Endodermal cell (in vitro differentiated cells): ENCODE measurements around the gene MERTK. TPM values are rescaled to one million over a fixed set of nuclear protein-coding genes. Genes with fewer than 3 reads are reported as not detected.

Source experiments
- DNase-seq: peaks from one replicate; pipeline ENCODE4 v3.0.0-alpha.2; 2017
- H3K27ac ChIP-seq: 2 replicates; pipeline ENCODE4 v1.5.1; 2013; ENCODE audit warnings: mild to moderate bottlenecking, low read depth, low read length, moderate library complexity
- H3K27me3 ChIP-seq: 2 replicates; pipeline ENCODE4 v1.6.1; 2013; ENCODE audit warnings: mild to moderate bottlenecking, low read length, moderate library complexity; ENCODE audit not compliant: insufficient read depth, control insufficient read depth, poor library complexity, severe bottlenecking
- H3K36me3 ChIP-seq: 2 replicates; pipeline ENCODE4 v1.7.0; 2013; ENCODE audit warnings: mild to moderate bottlenecking, low read length, moderate library complexity; ENCODE audit not compliant: control insufficient read depth, insufficient read depth
- H3K4me1 ChIP-seq: one replicate; pipeline ENCODE4 v1.7.0; 2013; ENCODE audit warnings: low read length; ENCODE audit not compliant: control insufficient read depth, insufficient read depth
- H3K4me3 ChIP-seq: 2 replicates; pipeline ENCODE4 v1.5.1; 2013; ENCODE audit warnings: mild to moderate bottlenecking, low read length, moderate library complexity
- H3K9ac ChIP-seq: 2 replicates; pipeline ENCODE4 v1.6.1; 2013; ENCODE audit warnings: mild to moderate bottlenecking, low read length, moderate library complexity; ENCODE audit not compliant: poor library complexity, severe bottlenecking; ENCODE audit errors: extremely low read depth
- H3K9me3 ChIP-seq: 2 replicates; pipeline ENCODE4 v1.6.1; 2013; ENCODE audit warnings: mild to moderate bottlenecking, low read length, moderate library complexity; ENCODE audit not compliant: control insufficient read depth
- H3K27ac Mint-ChIP-seq: 2 replicates; pipeline ENCODE4 v1.8.0; 2020; ENCODE audit warnings: mixed read lengths
- H3K27me3 Mint-ChIP-seq: 2 replicates; pipeline ENCODE4 v1.8.0; 2021; ENCODE audit warnings: mild to moderate bottlenecking, mixed read lengths; ENCODE audit not compliant: insufficient read depth
- H3K36me3 Mint-ChIP-seq: 2 replicates; pipeline ENCODE4 v1.8.0; 2020; ENCODE audit warnings: low read depth, mixed read lengths
- H3K4me1 Mint-ChIP-seq: 2 replicates; pipeline ENCODE4 v1.8.0; 2020; ENCODE audit warnings: mixed read lengths
- H3K4me3 Mint-ChIP-seq: 2 replicates; pipeline ENCODE4 v1.8.0; 2020; ENCODE audit warnings: mild to moderate bottlenecking, moderate library complexity, mixed read lengths
- H3K9me3 Mint-ChIP-seq: 2 replicates; pipeline ENCODE4 v1.8.0; 2020; ENCODE audit warnings: mild to moderate bottlenecking, mixed read lengths
- WGBS, 2 experiments: methylation state at CpG; one replicate each; pipeline versions ENCODE4 v1.1.5 to v1.1.7; 2013; ENCODE audit warnings: missing lambda C conversion rate in 2 of 2, mixed read lengths in 1 of 2; ENCODE audit not compliant: insufficient coverage in 1 of 2, insufficient read length in 1 of 2; 5-methylcytosine and 5-hydroxymethylcytosine counted together
- total RNA-seq, 2 donors: library from RNA; stranded (reverse); fragmentation: NEBNext Ultra II Directional in 1 of 2; extraction: Animal tissue kit (Norgen Biotek cat#: 25700) in 1 of 2; gene quantifications; 2 replicates in 1 of 2; 3 replicates in 1 of 2; pipeline ENCODE4 v1.2.1, GENCODE V29; 2021
- TF ChIP-seq, protein P1 (sequence below): fragments of 200-600 bp; sonication (generic); conservative IDR thresholded peaks from 2 replicates; pipeline ENCODE4 v1.5.0; 2021; ENCODE audit warnings: antibody characterized with exemption, mild to moderate bottlenecking

MERTK gene
- total RNA-seq, 2 donors from 2014 or later, result 22.3 to 36.6 TPM

DNA sequence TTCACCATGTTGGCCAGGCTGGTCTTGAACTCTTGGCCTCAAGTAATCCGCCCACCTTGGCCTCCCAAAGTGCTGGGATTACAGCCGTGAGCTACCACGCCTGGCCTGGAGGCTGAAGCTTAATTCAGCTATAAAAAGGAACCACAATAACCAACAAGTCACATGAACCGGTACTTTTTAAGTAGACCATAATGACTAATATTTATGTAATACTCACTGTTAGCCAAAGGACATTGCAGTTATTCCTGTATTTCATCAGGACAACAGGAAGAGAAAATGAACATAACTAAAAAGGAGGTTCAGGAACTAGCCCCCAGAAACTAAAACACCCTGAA is 107.6 kb downstream of the MERTK start:
- DNase-seq, result no peak
- H3K27me3 ChIP-seq, result no peaks in the 10 kb centered on the region

DNA sequence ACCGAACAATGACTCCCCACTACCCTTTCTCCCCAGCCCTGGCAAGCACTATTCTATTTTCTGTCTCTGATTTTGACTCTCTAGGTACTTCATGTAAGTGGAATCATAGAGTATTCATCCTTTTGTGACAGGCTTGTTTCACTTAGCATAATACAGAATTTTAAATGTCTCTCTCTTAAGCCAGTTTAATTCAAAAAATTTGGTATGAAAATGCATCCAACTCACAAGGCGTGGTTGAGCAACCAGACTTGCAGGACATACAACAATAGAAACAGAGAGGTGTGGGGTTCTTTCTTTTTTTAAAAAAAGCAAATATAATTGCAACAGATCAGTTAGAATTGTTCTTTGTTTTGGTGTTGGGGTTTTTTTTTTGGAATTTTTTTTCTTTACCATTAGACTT is 109.1 kb downstream of the MERTK start:
- no peak overlapping the region for H3K9ac ChIP-seq
- 98 to 100% methylated on average over 1 to 2 of the region's 2 CpGs for WGBS, 2 experiments
- TF ChIP-seq, protein P1, sequence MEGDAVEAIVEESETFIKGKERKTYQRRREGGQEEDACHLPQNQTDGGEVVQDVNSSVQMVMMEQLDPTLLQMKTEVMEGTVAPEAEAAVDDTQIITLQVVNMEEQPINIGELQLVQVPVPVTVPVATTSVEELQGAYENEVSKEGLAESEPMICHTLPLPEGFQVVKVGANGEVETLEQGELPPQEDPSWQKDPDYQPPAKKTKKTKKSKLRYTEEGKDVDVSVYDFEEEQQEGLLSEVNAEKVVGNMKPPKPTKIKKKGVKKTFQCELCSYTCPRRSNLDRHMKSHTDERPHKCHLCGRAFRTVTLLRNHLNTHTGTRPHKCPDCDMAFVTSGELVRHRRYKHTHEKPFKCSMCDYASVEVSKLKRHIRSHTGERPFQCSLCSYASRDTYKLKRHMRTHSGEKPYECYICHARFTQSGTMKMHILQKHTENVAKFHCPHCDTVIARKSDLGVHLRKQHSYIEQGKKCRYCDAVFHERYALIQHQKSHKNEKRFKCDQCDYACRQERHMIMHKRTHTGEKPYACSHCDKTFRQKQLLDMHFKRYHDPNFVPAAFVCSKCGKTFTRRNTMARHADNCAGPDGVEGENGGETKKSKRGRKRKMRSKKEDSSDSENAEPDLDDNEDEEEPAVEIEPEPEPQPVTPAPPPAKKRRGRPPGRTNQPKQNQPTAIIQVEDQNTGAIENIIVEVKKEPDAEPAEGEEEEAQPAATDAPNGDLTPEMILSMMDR, result no peak
- H3K4me3 ChIP-seq, result no peak overlapping the region
- H3K4me1 Mint-ChIP-seq, result no peaks in the 10 kb centered on the region
- H3K27me3 Mint-ChIP-seq, result no peaks in the 10 kb centered on the region
- no peaks in the 10 kb centered on the region for H3K9me3 Mint-ChIP-seq
- no peak overlapping the region for H3K27ac ChIP-seq
- H3K27me3 ChIP-seq, result no peaks in the 10 kb centered on the region
- DNase-seq, result no peak
- H3K9me3 ChIP-seq, result no peaks in the 10 kb centered on the region
- peaks cover 62% of the 10 kb centered on the region for H3K36me3 Mint-ChIP-seq
- H3K4me3 Mint-ChIP-seq, result no peak overlapping the region
- H3K4me1 ChIP-seq, result no peaks in the 10 kb centered on the region
- peak overlapping the region; percentile 8 for H3K27ac Mint-ChIP-seq
- peaks cover 89% of the 10 kb centered on the region for H3K36me3 ChIP-seq

More for the DNA sequence above, 107.6 kb downstream of the MERTK start:
- no peaks in the 10 kb centered on the region for H3K9me3 ChIP-seq
- TF ChIP-seq, protein P1, result no peak
- no peaks in the 10 kb centered on the region for H3K4me1 Mint-ChIP-seq
- H3K27ac Mint-ChIP-seq, result no peak overlapping the region
- H3K9ac ChIP-seq, result no peak overlapping the region
- no peaks in the 10 kb centered on the region for H3K9me3 Mint-ChIP-seq
- no peak overlapping the region for H3K4me3 ChIP-seq
- 92% methylated on average over 3 of the region's 4 CpGs; no CpG with 5 or more reads in 1 of the 2 experiments for WGBS, 2 experiments
- no peak overlapping the region for H3K4me3 Mint-ChIP-seq
- no peak overlapping the region for H3K27ac ChIP-seq
- no peaks in the 10 kb centered on the region for H3K27me3 Mint-ChIP-seq
- H3K36me3 ChIP-seq, result peaks cover 88% of the 10 kb centered on the region
- no peaks in the 10 kb centered on the region for H3K4me1 ChIP-seq
- peaks cover 61% of the 10 kb centered on the region for H3K36me3 Mint-ChIP-seq

DNA sequence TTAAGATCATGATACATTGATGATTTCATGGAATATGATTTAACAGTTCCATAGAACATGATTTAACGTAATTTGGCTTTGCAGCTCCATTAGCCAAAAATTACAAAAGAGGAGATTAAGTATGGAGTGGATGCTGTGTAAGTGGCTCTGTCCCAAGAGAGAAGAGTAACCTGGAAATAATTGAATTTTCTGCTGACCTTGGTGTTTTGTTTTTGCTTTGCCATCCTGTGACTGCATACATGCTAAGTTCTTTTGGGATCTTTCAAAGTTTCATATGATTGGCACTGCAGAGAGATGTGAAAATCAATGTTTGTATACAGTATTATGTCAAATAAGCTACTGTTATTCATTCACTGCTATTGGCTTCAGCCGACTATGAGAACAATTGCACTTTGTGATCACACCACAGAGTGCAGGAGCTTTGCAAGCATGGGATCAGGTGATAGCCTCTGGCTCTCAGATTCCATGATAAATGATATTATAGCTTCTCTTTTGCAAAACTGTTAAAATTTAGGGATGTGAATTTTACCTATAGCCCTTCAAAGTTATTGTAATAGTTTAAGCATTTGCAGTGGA is 110.6 kb downstream of the MERTK start:
- Mint-ChIP-seq H3K4me3 (no peak overlapping the region), H3K27me3 (no peaks in the 10 kb centered on the region)
- no peaks in the 10 kb centered on the region for H3K4me1 ChIP-seq

More for the DNA sequence above, 110.6 kb downstream of the MERTK start:
- WGBS, 2 experiments, result 92 to 100% methylated on average over 2 of the region's 2 CpGs
- H3K9me3 ChIP-seq, result no peaks in the 10 kb centered on the region
- TF ChIP-seq, protein P1, result no peak
- no peaks in the 10 kb centered on the region for H3K27me3 ChIP-seq
- DNase-seq, result no peak
- peaks cover 88% of the 10 kb centered on the region for H3K36me3 ChIP-seq
- H3K4me3 ChIP-seq, result no peak overlapping the region
- H3K27ac ChIP-seq, result no peak overlapping the region
- Mint-ChIP-seq H3K27ac (no peak overlapping the region), H3K36me3 (peaks cover 64% of the 10 kb centered on the region), H3K9me3 (no peaks in the 10 kb centered on the region), H3K4me1 (no peaks in the 10 kb centered on the region)
- no peak overlapping the region for H3K9ac ChIP-seq
